ENCODE results near the gene EPHB2.

EPHB2 gene

DNA sequence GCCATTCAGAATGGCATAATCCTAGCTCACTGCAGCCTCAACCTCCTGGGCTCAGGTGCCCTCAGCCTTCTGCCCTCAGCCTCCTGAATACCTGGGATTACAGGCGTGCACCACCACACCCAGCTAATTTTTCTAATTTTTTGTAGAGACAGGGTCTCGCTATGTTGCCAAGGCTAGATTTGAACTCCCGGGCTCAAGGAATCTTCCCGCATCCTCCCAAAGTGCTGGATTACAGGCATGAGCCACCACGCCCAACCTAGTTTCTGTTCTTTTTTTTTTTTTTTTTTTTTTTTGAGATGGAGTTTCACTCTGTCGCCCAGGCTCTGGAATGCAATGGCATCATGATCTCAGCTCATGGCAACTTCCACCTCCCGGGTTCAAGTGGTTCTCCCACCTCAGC is 153.1 kb downstream of the EPHB2 start:
- Histone ChIP-seq H3K36me3 (ENCODE audit: insufficient read depth, low read length) (no peaks in the 10 kb centered on the region), H3K9me3 (replicated peaks; ENCODE audit: low read length) (no peaks in the 10 kb centered on the region), H3K4me1 (ENCODE audit: control insufficient read depth, insufficient read depth, low read length) (peaks cover 10% of the 10 kb centered on the region), H3K4me3 (ENCODE audit: low read length) (no peak overlapping the region), H3K4me2 (ENCODE audit: low read length) (no peak overlapping the region), H3K27me3 (ENCODE audit: control insufficient read depth, insufficient read depth, low read length) (no peaks in the 10 kb centered on the region), H3K9ac (ENCODE audit: low read depth, low read length) (no peak overlapping the region)

DNA sequence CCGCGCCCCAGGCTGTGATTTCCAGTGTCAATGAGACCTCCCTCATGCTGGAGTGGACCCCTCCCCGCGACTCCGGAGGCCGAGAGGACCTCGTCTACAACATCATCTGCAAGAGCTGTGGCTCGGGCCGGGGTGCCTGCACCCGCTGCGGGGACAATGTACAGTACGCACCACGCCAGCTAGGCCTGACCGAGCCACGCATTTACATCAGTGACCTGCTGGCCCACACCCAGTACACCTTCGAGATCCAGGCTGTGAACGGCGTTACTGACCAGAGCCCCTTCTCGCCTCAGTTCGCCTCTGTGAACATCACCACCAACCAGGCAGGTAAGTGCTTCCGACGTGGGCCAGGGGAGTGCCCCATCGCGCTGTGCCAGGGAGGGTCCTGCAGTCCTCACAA is 154.2 kb downstream of the EPHB2 start:
- Histone ChIP-seq H3K4me3 (ENCODE audit: low read length) (no peak overlapping the region), H3K36me3 (ENCODE audit: insufficient read depth, low read length) (no peaks in the 10 kb centered on the region), H3K4me2 (ENCODE audit: low read length) (no peak overlapping the region), H3K4me1 (ENCODE audit: control insufficient read depth, insufficient read depth, low read length) (peaks cover 10% of the 10 kb centered on the region), H3K9ac (ENCODE audit: low read depth, low read length) (no peak overlapping the region), H3K27me3 (ENCODE audit: control insufficient read depth, insufficient read depth, low read length) (no peaks in the 10 kb centered on the region), H3K9me3 (replicated peaks; ENCODE audit: low read length) (no peaks in the 10 kb centered on the region)

DNA sequence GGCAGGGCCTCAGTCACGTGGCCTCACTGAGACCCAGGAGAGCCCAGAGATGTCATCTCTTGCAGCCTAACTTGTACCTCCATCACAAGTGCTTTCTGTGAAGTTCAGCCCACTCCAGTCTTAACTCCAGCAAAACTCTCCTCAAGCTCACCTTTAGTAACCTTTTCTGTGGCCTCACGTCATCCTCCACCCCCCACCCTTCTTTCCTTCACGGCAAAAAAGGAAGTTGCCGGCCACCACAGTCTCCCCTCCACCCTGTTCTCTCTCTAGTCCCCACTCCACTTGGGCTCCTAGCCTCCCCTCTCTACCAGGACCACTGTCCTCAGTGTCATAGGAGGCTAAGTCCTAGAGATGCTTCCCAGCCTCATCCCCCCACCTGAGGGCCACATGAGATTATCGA is 155.1 kb downstream of the EPHB2 start:
- no peaks in the 10 kb centered on the region for H3K36me3 ChIP-seq (ENCODE audit: insufficient read depth, low read length)
- H3K9ac ChIP-seq (ENCODE audit: low read depth, low read length): no peak overlapping the region

DNA sequence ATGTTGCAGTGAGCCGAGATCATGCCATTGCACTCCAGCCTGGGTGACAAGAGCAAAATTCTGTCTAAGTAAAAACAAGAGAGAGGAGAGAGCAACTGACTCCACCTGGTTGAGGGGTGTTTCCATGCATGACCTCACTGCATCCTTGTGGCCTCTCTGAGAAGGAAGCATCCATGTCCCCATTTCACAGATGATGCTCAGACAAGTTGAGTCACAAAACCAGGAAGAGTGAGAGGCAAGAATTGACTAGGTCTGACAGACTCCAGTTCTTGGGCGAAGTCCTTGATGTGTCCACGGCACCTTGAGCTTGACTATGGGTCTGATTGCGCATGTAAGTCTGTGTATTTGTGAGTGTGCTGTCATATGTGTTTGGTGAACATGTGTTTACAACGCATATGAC is 156.2 kb downstream of the EPHB2 start:
- no peak overlapping the region for H3K4me2 ChIP-seq (ENCODE audit: low read length)
- H3K27me3 ChIP-seq (ENCODE audit: control insufficient read depth, insufficient read depth, low read length): no peaks in the 10 kb centered on the region
- no peaks in the 10 kb centered on the region for H3K9me3 ChIP-seq (replicated peaks; ENCODE audit: low read length)
- H3K36me3 ChIP-seq (ENCODE audit: insufficient read depth, low read length): no peaks in the 10 kb centered on the region
- no peak overlapping the region for H3K9ac ChIP-seq (ENCODE audit: low read depth, low read length)
- no peak overlapping the region for H3K4me3 ChIP-seq (ENCODE audit: low read length)
- H3K4me1 ChIP-seq (ENCODE audit: control insufficient read depth, insufficient read depth, low read length): peaks cover 17% of the 10 kb centered on the region

More for the DNA sequence above, 155.1 kb downstream of the EPHB2 start:
- Histone ChIP-seq H3K9me3 (replicated peaks; ENCODE audit: low read length) (no peaks in the 10 kb centered on the region), H3K4me2 (ENCODE audit: low read length) (no peak overlapping the region), H3K27me3 (ENCODE audit: control insufficient read depth, insufficient read depth, low read length) (no peaks in the 10 kb centered on the region), H3K4me1 (ENCODE audit: control insufficient read depth, insufficient read depth, low read length) (peaks cover 17% of the 10 kb centered on the region), H3K4me3 (ENCODE audit: low read length) (no peak overlapping the region)

DNA sequence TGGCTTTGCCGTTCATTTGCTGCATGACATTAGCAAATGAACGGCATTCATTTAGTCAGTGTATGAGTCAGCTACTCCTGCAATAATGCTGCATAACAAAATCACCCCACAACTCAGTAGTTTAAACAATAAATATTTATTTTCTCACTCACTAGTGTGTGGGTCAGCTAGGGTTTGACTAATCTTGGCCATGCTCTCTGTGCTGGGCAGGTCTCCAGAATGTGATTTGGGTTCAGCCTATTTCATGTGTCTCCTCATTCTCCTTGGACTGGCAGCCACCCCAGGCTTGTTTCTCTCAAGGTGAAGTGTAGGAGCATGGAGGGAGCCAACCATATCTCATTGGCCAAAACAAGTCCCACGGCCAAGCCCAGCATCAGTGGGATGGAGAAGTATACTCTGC is 157.7 kb downstream of the EPHB2 start:
- Histone ChIP-seq H3K4me2 (ENCODE audit: low read length) (no peak overlapping the region), H3K36me3 (ENCODE audit: insufficient read depth, low read length) (no peaks in the 10 kb centered on the region), H3K4me3 (ENCODE audit: low read length) (no peak overlapping the region), H3K9ac (ENCODE audit: low read depth, low read length) (no peak overlapping the region), H3K4me1 (ENCODE audit: control insufficient read depth, insufficient read depth, low read length) (peaks cover 12% of the 10 kb centered on the region), H3K27me3 (ENCODE audit: control insufficient read depth, insufficient read depth, low read length) (no peaks in the 10 kb centered on the region), H3K9me3 (replicated peaks; ENCODE audit: low read length) (no peaks in the 10 kb centered on the region)

DNA sequence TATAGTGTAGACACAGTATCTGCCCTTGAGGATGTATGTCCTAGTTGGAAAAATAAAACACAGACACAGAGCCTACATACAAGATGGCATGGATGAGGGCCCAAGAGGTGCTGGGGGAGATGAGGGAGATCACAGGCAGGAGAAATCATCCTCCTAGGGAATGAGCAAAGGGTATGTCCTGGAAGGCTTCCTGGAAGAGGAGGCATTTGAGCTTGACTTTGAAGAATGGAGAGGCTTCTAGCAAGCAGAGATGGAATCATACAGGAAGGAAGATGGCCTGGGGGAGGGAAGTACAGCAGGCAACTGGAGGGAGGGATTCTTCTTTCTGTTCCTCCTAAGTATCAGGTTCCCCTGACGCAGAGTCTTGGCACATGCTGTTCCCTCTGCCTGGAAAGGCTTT is 158.7 kb downstream of the EPHB2 start:
- Histone ChIP-seq H3K4me2 (ENCODE audit: low read length) (no peak overlapping the region), H3K9ac (ENCODE audit: low read depth, low read length) (no peak overlapping the region), H3K36me3 (ENCODE audit: insufficient read depth, low read length) (no peaks in the 10 kb centered on the region), H3K27me3 (ENCODE audit: control insufficient read depth, insufficient read depth, low read length) (no peaks in the 10 kb centered on the region), H3K4me3 (ENCODE audit: low read length) (no peak overlapping the region), H3K4me1 (ENCODE audit: control insufficient read depth, insufficient read depth, low read length) (peaks cover 12% of the 10 kb centered on the region), H3K9me3 (replicated peaks; ENCODE audit: low read length) (no peaks in the 10 kb centered on the region)

DNA sequence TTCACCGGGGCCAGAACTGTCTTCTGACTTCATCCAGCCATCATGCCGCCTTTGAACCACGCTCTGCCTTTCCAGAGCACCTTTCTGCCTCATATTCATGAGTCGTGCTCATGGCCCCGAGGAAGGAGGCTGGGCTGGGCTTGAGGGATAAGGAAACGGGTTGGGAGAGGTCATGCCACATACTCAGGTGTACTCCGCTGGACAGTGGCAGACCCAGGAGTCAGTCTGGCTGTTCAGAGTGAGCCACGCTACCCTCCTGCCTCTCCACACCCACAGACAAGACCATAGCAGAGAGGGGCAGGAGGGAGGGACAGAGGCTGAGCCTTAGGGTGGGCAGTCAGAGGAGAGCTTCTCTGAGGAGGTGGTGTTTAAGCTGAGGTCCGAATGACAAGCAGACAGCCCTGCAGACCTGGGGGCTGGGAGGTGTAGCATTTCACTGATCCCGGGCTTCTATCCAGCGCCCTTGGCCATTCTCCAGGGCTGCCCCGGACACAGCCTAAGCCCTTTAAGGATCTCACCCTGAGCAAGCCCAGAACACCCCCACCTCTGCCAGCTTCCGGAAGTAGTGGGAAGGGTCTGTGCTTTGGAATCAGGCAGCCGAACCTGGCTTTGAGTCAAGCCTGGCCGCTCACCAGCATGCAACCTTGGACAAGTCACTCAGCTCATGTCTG is 159.7 kb downstream of the EPHB2 start:
- no peak overlapping the region for H3K4me2 ChIP-seq (ENCODE audit: low read length)
- H3K9ac ChIP-seq (ENCODE audit: low read depth, low read length): no peak overlapping the region
- H3K36me3 ChIP-seq (ENCODE audit: insufficient read depth, low read length): no peaks in the 10 kb centered on the region
- H3K27me3 ChIP-seq (ENCODE audit: control insufficient read depth, insufficient read depth, low read length): no peaks in the 10 kb centered on the region
- no peak overlapping the region for H3K4me3 ChIP-seq (ENCODE audit: low read length)
- peaks cover 12% of the 10 kb centered on the region for H3K4me1 ChIP-seq (ENCODE audit: control insufficient read depth, insufficient read depth, low read length)
- no peaks in the 10 kb centered on the region for H3K9me3 ChIP-seq (replicated peaks; ENCODE audit: low read length)

DNA sequence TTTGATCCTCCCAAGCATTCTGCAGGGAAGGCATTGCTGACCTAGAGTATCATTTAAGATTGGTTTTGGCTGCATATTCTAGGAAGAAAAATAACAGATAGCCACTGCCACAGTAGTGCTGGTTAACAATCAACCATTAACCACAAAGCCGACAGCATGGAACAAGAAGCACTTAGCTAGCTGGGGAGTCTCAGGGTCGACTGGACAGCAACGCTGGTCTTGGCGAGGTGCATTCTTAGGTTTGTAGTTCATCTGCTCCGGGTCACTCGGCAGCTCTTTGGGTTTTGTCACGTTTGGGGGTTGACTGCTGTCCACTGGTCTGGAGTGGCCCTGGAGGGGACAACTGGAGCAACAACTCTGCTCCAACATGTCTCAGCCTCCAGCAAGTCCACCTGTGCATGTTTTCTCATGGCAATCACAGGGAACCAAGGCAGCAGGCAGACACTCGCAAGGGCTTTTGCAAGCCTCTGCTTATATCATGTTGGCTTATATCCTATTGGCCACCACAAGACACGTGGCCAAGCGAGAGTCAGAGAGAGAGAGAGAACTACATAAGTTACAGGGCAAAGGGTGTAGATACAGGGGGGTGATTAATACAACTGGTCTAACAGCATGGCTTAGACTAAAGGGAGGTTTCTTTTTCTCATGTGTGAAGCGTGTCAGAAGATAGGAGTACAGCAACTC is 162.5 kb downstream of the EPHB2 start:
- Histone ChIP-seq H3K27me3 (ENCODE audit: control insufficient read depth, insufficient read depth, low read length) (no peaks in the 10 kb centered on the region), H3K4me1 (ENCODE audit: control insufficient read depth, insufficient read depth, low read length) (peaks cover 29% of the 10 kb centered on the region), H3K4me2 (ENCODE audit: low read length) (no peak overlapping the region), H3K9me3 (replicated peaks; ENCODE audit: low read length) (no peaks in the 10 kb centered on the region), H3K36me3 (ENCODE audit: insufficient read depth, low read length) (no peaks in the 10 kb centered on the region), H3K4me3 (ENCODE audit: low read length) (no peak overlapping the region), H3K9ac (ENCODE audit: low read depth, low read length) (no peak overlapping the region)

DNA sequence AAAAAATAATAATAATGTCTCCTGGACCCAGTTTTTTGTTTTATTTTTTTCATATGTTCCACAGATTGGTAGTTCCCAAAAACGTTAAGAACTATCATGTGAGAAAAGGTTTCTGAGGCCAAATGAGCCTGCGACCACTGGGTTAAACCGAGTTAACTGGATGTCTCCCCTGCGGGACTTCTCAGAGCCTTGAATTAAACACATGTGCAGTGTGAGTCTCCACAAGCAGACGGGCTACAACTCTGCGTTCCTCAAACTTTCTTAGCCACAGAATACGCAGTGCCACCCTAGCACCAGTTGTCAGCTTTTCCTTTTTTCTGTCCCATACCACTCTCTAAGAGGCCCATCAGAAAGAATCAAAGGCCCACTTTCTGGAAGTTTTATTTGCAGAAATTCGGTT is 164.1 kb downstream of the EPHB2 start:
- Histone ChIP-seq H3K27me3 (ENCODE audit: control insufficient read depth, insufficient read depth, low read length) (no peaks in the 10 kb centered on the region), H3K9ac (ENCODE audit: low read depth, low read length) (no peak overlapping the region), H3K9me3 (replicated peaks; ENCODE audit: low read length) (no peaks in the 10 kb centered on the region), H3K4me2 (ENCODE audit: low read length) (no peak overlapping the region), H3K4me3 (ENCODE audit: low read length) (no peak overlapping the region), H3K4me1 (ENCODE audit: control insufficient read depth, insufficient read depth, low read length) (peaks cover 31% of the 10 kb centered on the region), H3K36me3 (ENCODE audit: insufficient read depth, low read length) (no peaks in the 10 kb centered on the region)

DNA sequence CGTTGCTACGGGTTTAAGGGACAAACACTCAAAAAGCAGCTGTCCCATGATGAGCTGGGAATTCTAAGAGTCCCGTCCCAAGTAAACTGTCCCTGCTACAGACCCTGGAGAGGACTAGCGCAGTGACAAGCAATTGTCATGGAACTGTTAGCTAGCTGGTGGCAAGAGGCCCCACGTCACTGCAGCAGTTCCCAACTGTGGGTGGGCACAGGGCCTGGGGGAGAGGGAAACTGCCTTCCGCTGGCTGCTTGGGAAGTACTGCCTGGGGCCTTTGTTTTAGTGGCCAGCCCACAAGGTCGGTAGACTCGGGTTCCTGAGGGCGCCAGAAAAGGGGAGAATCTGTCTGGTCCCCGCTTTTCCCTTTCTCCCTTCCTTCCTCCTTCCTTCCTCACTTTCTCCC is 164.6 kb downstream of the EPHB2 start:
- H3K4me1 ChIP-seq (ENCODE audit: control insufficient read depth, insufficient read depth, low read length): peaks cover 33% of the 10 kb centered on the region
- no peak overlapping the region for H3K9ac ChIP-seq (ENCODE audit: low read depth, low read length)
- H3K27me3 ChIP-seq (ENCODE audit: control insufficient read depth, insufficient read depth, low read length): no peaks in the 10 kb centered on the region
- H3K4me2 ChIP-seq (ENCODE audit: low read length): no peak overlapping the region
- no peaks in the 10 kb centered on the region for H3K36me3 ChIP-seq (ENCODE audit: insufficient read depth, low read length)
- no peaks in the 10 kb centered on the region for H3K9me3 ChIP-seq (replicated peaks; ENCODE audit: low read length)
- H3K4me3 ChIP-seq (ENCODE audit: low read length): no peak overlapping the region

DNA sequence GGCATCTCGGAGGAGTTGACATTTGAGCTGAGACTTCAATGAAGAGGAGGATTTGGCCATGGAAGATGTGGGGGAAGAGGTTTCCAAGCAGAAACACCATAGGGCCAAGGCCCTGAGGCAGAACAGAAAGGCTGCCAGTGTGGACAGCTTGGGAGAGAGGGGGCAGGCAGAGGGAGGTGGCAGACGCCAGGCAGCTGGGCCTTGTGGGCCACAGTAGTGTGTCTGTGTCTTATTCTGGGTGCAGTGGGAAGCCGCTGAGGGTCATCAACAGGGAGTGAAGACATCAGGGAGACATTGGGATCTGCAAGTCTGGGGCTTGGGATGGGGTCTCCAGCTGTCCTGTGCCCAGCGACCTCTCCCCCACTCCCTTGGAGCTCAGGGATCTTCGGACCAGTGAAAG is 165.2 kb downstream of the EPHB2 start:
- no peak overlapping the region for H3K9ac ChIP-seq (ENCODE audit: low read depth, low read length)
- H3K9me3 ChIP-seq (replicated peaks; ENCODE audit: low read length): no peaks in the 10 kb centered on the region
- no peaks in the 10 kb centered on the region for H3K27me3 ChIP-seq (ENCODE audit: control insufficient read depth, insufficient read depth, low read length)
- H3K4me1 ChIP-seq (ENCODE audit: control insufficient read depth, insufficient read depth, low read length): peaks cover 31% of the 10 kb centered on the region
- no peaks in the 10 kb centered on the region for H3K36me3 ChIP-seq (ENCODE audit: insufficient read depth, low read length)
- no peak overlapping the region for H3K4me2 ChIP-seq (ENCODE audit: low read length)
- no peak overlapping the region for H3K4me3 ChIP-seq (ENCODE audit: low read length)
